GM23338 (cell line): ENCODE data around the gene ARHGAP10. TPM values are rescaled to one million over a fixed set of nuclear protein-coding genes. Genes with fewer than 3 reads are reported as not detected.

ENCODE experiments used
- ATAC-seq: fragments of 200-7000 bp; cut with Tn5 transposase; 3 replicates; pipeline ENCODE4 v1.9.1; 2020
- DNase-seq: peaks from one replicate; pipeline ENCODE4 v3.0.0-alpha.2; 2015; ENCODE audit warnings: low spot score
- H2AFZ ChIP-seq: fragments of 200-600 bp; sonication (generic); 2 replicates; pipeline ENCODE4 v1.8.0; 2016; ENCODE audit warnings: antibody characterized with exemption, mild to moderate bottlenecking, moderate library complexity
- H3F3A ChIP-seq: fragments of 200-600 bp; sonication (generic); replicated peaks from 2 replicates; pipeline ENCODE4 v1.8.0; 2017; ENCODE audit warnings: antibody characterized with exemption, mixed run types, low read depth
- H3K27ac ChIP-seq: fragments of 200-600 bp; sonication (generic); 2 replicates; pipeline ENCODE4 v1.6.1; 2016; ENCODE audit warnings: low read depth
- H3K27me3 ChIP-seq: fragments of 200-600 bp; sonication (generic); 2 replicates; pipeline ENCODE4 v1.8.0; 2016; ENCODE audit warnings: mild to moderate bottlenecking, mixed run types, moderate library complexity; ENCODE audit not compliant: insufficient read depth
- H3K36me3 ChIP-seq: fragments of 200-600 bp; sonication (generic); 2 replicates; pipeline ENCODE4 v1.8.0; 2016; ENCODE audit warnings: mild to moderate bottlenecking; ENCODE audit not compliant: insufficient read depth
- H3K4me1 ChIP-seq: fragments of 200-600 bp; sonication (generic); 2 replicates; pipeline ENCODE4 v1.8.0; 2016; ENCODE audit warnings: mild to moderate bottlenecking, moderate library complexity; ENCODE audit not compliant: insufficient read depth
- H3K4me2 ChIP-seq: fragments of 200-600 bp; sonication (generic); 2 replicates; pipeline ENCODE4 v1.7.1; 2017; ENCODE audit warnings: mixed run types
- H3K4me3 ChIP-seq: fragments of 200-600 bp; sonication (generic); 2 replicates; pipeline ENCODE4 v1.6.1; 2016; ENCODE audit warnings: mixed run types
- H3K79me2 ChIP-seq: fragments of 200-600 bp; sonication (generic); replicated peaks from 2 replicates; pipeline ENCODE4 v1.8.0; 2017; ENCODE audit warnings: mild to moderate bottlenecking; ENCODE audit not compliant: insufficient read depth
- H3K9me2 ChIP-seq: fragments of 200-600 bp; sonication (generic); 2 replicates; pipeline ENCODE4 v1.8.0; 2017; ENCODE audit not compliant: insufficient read depth
- H4K20me1 ChIP-seq: fragments of 200-600 bp; sonication (generic); replicated peaks from 2 replicates; pipeline ENCODE4 v1.8.0; 2017; ENCODE audit warnings: mild to moderate bottlenecking; ENCODE audit not compliant: insufficient read depth
- H3K27ac Mint-ChIP-seq: 2 replicates; pipeline ENCODE4 v1.8.0; 2020; ENCODE audit warnings: inconsistent platforms, mild to moderate bottlenecking, moderate library complexity, mixed read lengths
- H3K27me3 Mint-ChIP-seq: 3 replicates; pipeline ENCODE4 v1.8.0; 2022; ENCODE audit warnings: low read depth, mild to moderate bottlenecking, moderate library complexity, mixed read lengths, inconsistent platforms; ENCODE audit not compliant: insufficient read depth, poor library complexity
- H3K36me3 Mint-ChIP-seq: 3 replicates; pipeline ENCODE4 v1.8.0; 2021; ENCODE audit warnings: low read depth, mild to moderate bottlenecking, inconsistent platforms, moderate library complexity, mixed read lengths
- H3K4me1 Mint-ChIP-seq: 3 replicates; pipeline ENCODE4 v1.8.0; 2020; ENCODE audit warnings: mild to moderate bottlenecking, inconsistent platforms, mixed read lengths
- H3K4me3 Mint-ChIP-seq: 3 replicates; pipeline ENCODE4 v1.8.0; 2021; ENCODE audit warnings: moderate library complexity, mild to moderate bottlenecking, inconsistent platforms, mixed read lengths
- H3K9me3 Mint-ChIP-seq: 3 replicates; pipeline ENCODE4 v1.8.0; 2020; ENCODE audit warnings: moderate library complexity, mild to moderate bottlenecking, inconsistent platforms, mixed read lengths
- CREB1 ChIP-seq: fragments of 250-450 bp; sonication (Bioruptor Pico); IDR thresholded peaks from 2 replicates; pipeline ENCODE4 v1.5.0; 2020; ENCODE audit warnings: low read depth, mild to moderate bottlenecking, moderate library complexity
- CTCF ChIP-seq, 2 experiments: fragments of 200-600 bp in 1 of 2; sonication (generic) in 1 of 2; conservative IDR thresholded peaks; 2 replicates each; pipeline versions ENCODE4 v1.5.1 to v1.6.1; 2016 to 2017; ENCODE audit warnings: antibody characterized with exemption in 2 of 2, low read depth in 2 of 2, mild to moderate bottlenecking in 2 of 2, moderate library complexity in 1 of 2
- ETS1 ChIP-seq: IDR thresholded peaks from 2 replicates; pipeline ENCODE4 v1.6.1; 2016; ENCODE audit warnings: antibody characterized with exemption
- EZH2 ChIP-seq: fragments of 200-600 bp; sonication (generic); IDR thresholded peaks from one replicate; pipeline ENCODE4 v1.8.0; 2017; ENCODE audit warnings: antibody characterized with exemption, mild to moderate bottlenecking, low read depth; ENCODE audit not compliant: unreplicated experiment
- EZH2phosphoT487 ChIP-seq: fragments of 200-600 bp; sonication (generic); IDR thresholded peaks from one replicate; pipeline ENCODE4 v1.8.1; 2018; ENCODE audit warnings: antibody characterized with exemption; ENCODE audit not compliant: unreplicated experiment
- JUNB ChIP-seq: IDR thresholded peaks from one replicate; pipeline ENCODE4 v1.6.1; 2016; ENCODE audit warnings: antibody characterized with exemption; ENCODE audit not compliant: unreplicated experiment
- NANOG ChIP-seq: IDR thresholded peaks from 2 replicates; pipeline ENCODE4 v1.6.1; 2016; ENCODE audit warnings: antibody characterized with exemption, borderline replicate concordance
- POLR2AphosphoS5 ChIP-seq: IDR thresholded peaks from 2 replicates; pipeline ENCODE4 v1.6.1; 2016; ENCODE audit warnings: antibody characterized with exemption, low read depth
- STAT1 ChIP-seq: IDR thresholded peaks from one replicate; pipeline ENCODE4 v1.6.1; 2016; ENCODE audit warnings: antibody characterized with exemption; ENCODE audit not compliant: unreplicated experiment
- ZNF114 ChIP-seq: fragments of 250-450 bp; sonication (Bioruptor Pico); IDR thresholded peaks from 2 replicates; pipeline ENCODE4 v1.5.0; 2020; ENCODE audit warnings: mild to moderate bottlenecking, moderate library complexity
- ZNF331 ChIP-seq: fragments of 250-450 bp; sonication (Bioruptor Pico); IDR thresholded peaks from 2 replicates; pipeline ENCODE4 v1.5.0; 2020; ENCODE audit warnings: low read depth, mild to moderate bottlenecking, moderate library complexity
- ZNF462 ChIP-seq: fragments of 250-450 bp; sonication (Bioruptor Pico); IDR thresholded peaks from 2 replicates; pipeline ENCODE4 v1.5.0; 2020; ENCODE audit warnings: mild to moderate bottlenecking, moderate library complexity
- polyA plus RNA-seq: library from polyadenylated mRNA; unstranded; fragments of >200 nt; fragmentation: Nextera tagmentation; extraction: Ambion mirVana; gene quantifications from 2 replicates; pipeline ENCODE4 v1.2.1, GENCODE V29; 2016
- total RNA-seq: library from RNA; depleted of rRNA; stranded (reverse); fragments of >200 nt; shearing (Covaris generic); gene quantifications from 2 replicates; pipeline ENCODE4 v1.2.3, GENCODE V29; 2014

Gene ARHGAP10
- total and polyA plus RNA-seq, 2 experiments from 2014 or later: 5.1 to 6.3 TPM

GRCh38 chr4:147941373-147941772, 209.5 kb downstream of the ARHGAP10 start:
- no peaks in the 10 kb centered on the region for H3K36me3 ChIP-seq
- Mint-ChIP-seq H3K4me3 (no peak overlapping the region), H3K9me3 (no peaks in the 10 kb centered on the region), H3K36me3 (no peaks in the 10 kb centered on the region), H3K4me1 (peaks cover 18% of the 10 kb centered on the region), H3K27me3 (no peaks in the 10 kb centered on the region), H3K27ac (no peak overlapping the region; the same call in 1 of the 2 replicates)
- no peaks in the 10 kb centered on the region for H3K27me3 ChIP-seq
- H3K4me2 ChIP-seq: no peak overlapping the region
- DNase-seq: no peak
- no peak for ATAC-seq
- no peak overlapping the region for H3K4me3 ChIP-seq
- H3K4me1 ChIP-seq: no peaks in the 10 kb centered on the region; the same call in 1 of the 2 replicates
- no peaks in the 10 kb centered on the region for H4K20me1 ChIP-seq
- no peaks in the 10 kb centered on the region for H3F3A ChIP-seq
- no peaks in the 10 kb centered on the region for H3K9me2 ChIP-seq
- no peak for TF ChIP-seq ETS1
- H3K27ac ChIP-seq: no peak overlapping the region
- H2AFZ ChIP-seq: no peak overlapping the region
- no peaks in the 10 kb centered on the region for H3K79me2 ChIP-seq

- Histone ChIP-seq H2AFZ (peak overlapping the region; percentile 13; the same call in 1 of the 2 replicates), H3K79me2 (no peaks in the 10 kb centered on the region), H3K4me3 (no peak overlapping the region), H3F3A (no peaks in the 10 kb centered on the region), H3K27ac (no peak overlapping the region), H3K27me3 (no peaks in the 10 kb centered on the region), H3K9me2 (no peaks in the 10 kb centered on the region), H3K36me3 (no peaks in the 10 kb centered on the region), H4K20me1 (no peaks in the 10 kb centered on the region), H3K4me2 (no peak overlapping the region), H3K4me1 (no peaks in the 10 kb centered on the region; the same call in 1 of the 2 replicates)
- ATAC-seq: peak; percentile 73
- Mint-ChIP-seq H3K4me1 (peaks cover 18% of the 10 kb centered on the region), H3K9me3 (no peaks in the 10 kb centered on the region), H3K36me3 (peaks cover 4% of the 10 kb centered on the region; the same call in 2 of the 3 replicates), H3K27me3 (peaks cover under 1% of the 10 kb centered on the region), H3K27ac (peak overlapping the region; percentile 27; the same call in 1 of the 2 replicates), H3K4me3 (no peak overlapping the region)
- peak; percentile 27 for DNase-seq
- TF ChIP-seq EZH2phosphoT487 (no peak), ETS1 (no peak), STAT1 (no peak), ZNF462 (no peak), CREB1 (no peak), POLR2AphosphoS5 (no peak), NANOG (no peak), EZH2 (no peak), CTCF (conservative IDR thresholded peaks at IDR 0.05; ENCODE audit: low read depth in 2 of 2) (no peak), ZNF331 (no peak), ZNF114 (CRISPR knock-in tag) (no peak), JUNB (no peak)
Observed at GRCh38 chr4:147942729-147943128, 210.8 kb downstream of the ARHGAP10 start.
